ENCODE results near the gene SLC5A11.

DNA sequence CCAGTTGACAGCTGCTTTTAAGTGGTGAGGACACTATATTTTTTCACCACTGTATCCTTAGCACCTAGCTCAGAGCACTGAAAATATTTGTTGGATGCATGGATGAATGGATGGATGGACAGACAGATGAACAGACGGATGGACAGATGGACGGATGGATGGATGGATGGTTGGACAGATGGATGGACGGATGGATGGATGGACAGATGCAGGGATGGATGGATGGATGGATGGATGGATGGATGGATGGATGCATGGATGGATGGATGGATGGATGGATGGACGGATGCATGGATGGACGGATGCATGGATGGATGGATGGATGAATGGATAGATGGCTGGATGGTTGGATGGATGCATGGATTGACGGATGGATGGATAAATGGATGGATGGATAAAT, 12.4 kb upstream of the SLC5A11 start:
- TF ChIP-seq RBAK (CRISPR knock-in tag; IDR thresholded peaks at IDR 0.05) (no peak), GTF3A (CRISPR knock-in tag; conservative IDR thresholded peaks at IDR 0.05) (no peak)
- TF ChIP-seq, protein P1, sequence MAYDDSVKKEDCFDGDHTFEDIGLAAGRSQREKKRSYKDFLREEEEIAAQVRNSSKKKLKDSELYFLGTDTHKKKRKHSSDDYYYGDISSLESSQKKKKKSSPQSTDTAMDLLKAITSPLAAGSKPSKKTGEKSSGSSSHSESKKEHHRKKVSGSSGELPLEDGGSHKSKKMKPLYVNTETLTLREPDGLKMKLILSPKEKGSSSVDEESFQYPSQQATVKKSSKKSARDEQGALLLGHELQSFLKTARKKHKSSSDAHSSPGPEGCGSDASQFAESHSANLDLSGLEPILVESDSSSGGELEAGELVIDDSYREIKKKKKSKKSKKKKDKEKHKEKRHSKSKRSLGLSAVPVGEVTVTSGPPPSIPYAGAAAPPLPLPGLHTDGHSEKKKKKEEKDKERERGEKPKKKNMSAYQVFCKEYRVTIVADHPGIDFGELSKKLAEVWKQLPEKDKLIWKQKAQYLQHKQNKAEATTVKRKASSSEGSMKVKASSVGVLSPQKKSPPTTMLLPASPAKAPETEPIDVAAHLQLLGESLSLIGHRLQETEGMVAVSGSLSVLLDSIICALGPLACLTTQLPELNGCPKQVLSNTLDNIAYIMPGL (CRISPR knock-in tag; IDR thresholded peaks at IDR 0.05; ENCODE audit: borderline replicate concordance in 1 of 2, low read depth in 1 of 2), result no peak

All from HepG2 (cell line).